Neural crest cell (in vitro differentiated cells): ENCODE data around the gene NQO1. TPM values are rescaled to one million over a fixed set of nuclear protein-coding genes. Genes with fewer than 3 reads are reported as not detected.

ENCODE experiments used
- DNase-seq: peaks from one replicate; pipeline ENCODE4 v3.0.0; 2021; ENCODE audit warnings: low read depth, mixed read lengths, low spot score
- H3K27ac Mint-ChIP-seq: one replicate; pipeline ENCODE4 v1.8.0; 2021; ENCODE audit warnings: mild to moderate bottlenecking, mixed read lengths; ENCODE audit not compliant: unreplicated experiment
- H3K27me3 Mint-ChIP-seq: 2 replicates; pipeline ENCODE4 v1.8.0; 2021; ENCODE audit warnings: low read depth, mild to moderate bottlenecking, mixed read lengths
- H3K36me3 Mint-ChIP-seq: 2 replicates; pipeline ENCODE4 v1.8.0; 2021; ENCODE audit warnings: low read depth, mild to moderate bottlenecking, mixed read lengths
- H3K4me1 Mint-ChIP-seq: 2 replicates; pipeline ENCODE4 v1.8.0; 2021; ENCODE audit warnings: mixed read lengths
- H3K4me3 Mint-ChIP-seq: one replicate; pipeline ENCODE4 v1.8.0; 2021; ENCODE audit warnings: mild to moderate bottlenecking, mixed read lengths
- H3K9me3 Mint-ChIP-seq: 2 replicates; pipeline ENCODE4 v1.8.0; 2021; ENCODE audit warnings: mixed read lengths
- total RNA-seq: library from RNA; stranded (reverse); gene quantifications from 2 replicates; pipeline ENCODE4 v1.2.1, GENCODE V29; 2021
- TF ChIP-seq, protein P1 (sequence below): fragments of 200-600 bp; sonication (generic); conservative IDR thresholded peaks from 2 replicates; pipeline ENCODE4 v1.5.0; 2021; ENCODE audit warnings: antibody characterized with exemption, mild to moderate bottlenecking

The NQO1 gene
- total RNA-seq, 1 donor from 2014 or later, result 81.1 TPM

- no peak overlapping the region for H3K27ac Mint-ChIP-seq
- no peaks in the 10 kb centered on the region for H3K4me1 Mint-ChIP-seq
- H3K27me3 Mint-ChIP-seq, result no peaks in the 10 kb centered on the region
Observed at GRCh38 chr16:69662901-69663300, 63.5 kb downstream of the NQO1 start.

DNA sequence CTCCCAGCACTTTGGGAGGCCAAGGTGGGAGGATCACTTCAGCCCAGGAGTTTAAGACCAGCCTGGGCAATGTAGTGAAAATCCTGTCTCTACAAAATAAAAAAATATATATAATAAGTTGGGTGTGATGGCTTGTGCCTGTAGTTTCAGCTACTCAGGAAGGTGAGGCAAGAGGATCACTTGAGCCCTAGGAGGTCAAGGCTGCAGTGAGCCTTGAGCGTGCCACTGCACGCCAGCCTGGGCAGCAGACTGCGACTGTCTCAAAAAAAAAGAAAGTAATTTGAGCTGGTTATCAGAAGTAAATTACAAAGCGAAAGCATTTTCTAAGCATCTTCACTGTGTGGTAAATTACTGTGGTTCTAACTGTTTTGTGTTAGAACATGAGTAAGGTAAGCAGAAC, 66.2 kb downstream of the NQO1 start:
- no peak overlapping the region for H3K27ac Mint-ChIP-seq

More at GRCh38 chr16:69662901-69663300, 63.5 kb downstream of the NQO1 start:
- Mint-ChIP-seq H3K9me3 (no peaks in the 10 kb centered on the region), H3K4me3 (no peak overlapping the region), H3K36me3 (peaks cover 5% of the 10 kb centered on the region)
- DNase-seq, result no peak
- TF ChIP-seq, protein P1, sequence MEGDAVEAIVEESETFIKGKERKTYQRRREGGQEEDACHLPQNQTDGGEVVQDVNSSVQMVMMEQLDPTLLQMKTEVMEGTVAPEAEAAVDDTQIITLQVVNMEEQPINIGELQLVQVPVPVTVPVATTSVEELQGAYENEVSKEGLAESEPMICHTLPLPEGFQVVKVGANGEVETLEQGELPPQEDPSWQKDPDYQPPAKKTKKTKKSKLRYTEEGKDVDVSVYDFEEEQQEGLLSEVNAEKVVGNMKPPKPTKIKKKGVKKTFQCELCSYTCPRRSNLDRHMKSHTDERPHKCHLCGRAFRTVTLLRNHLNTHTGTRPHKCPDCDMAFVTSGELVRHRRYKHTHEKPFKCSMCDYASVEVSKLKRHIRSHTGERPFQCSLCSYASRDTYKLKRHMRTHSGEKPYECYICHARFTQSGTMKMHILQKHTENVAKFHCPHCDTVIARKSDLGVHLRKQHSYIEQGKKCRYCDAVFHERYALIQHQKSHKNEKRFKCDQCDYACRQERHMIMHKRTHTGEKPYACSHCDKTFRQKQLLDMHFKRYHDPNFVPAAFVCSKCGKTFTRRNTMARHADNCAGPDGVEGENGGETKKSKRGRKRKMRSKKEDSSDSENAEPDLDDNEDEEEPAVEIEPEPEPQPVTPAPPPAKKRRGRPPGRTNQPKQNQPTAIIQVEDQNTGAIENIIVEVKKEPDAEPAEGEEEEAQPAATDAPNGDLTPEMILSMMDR, result no peak

More for the DNA sequence above, 66.2 kb downstream of the NQO1 start:
- Mint-ChIP-seq H3K36me3 (peaks cover 9% of the 10 kb centered on the region), H3K4me1 (no peaks in the 10 kb centered on the region), H3K27me3 (no peaks in the 10 kb centered on the region), H3K4me3 (no peak overlapping the region), H3K9me3 (no peaks in the 10 kb centered on the region)
- DNase-seq, result no peak
- TF ChIP-seq, protein P1, result no peak

Other genes with a start within 250 kb of the NQO1 start
- gene NFAT5, start 160.6 kb downstream of the NQO1 start, total RNA-seq, result 25.6 and 28.8 TPM in 2 replicates
- 60.1 and 62.3 TPM in 2 replicates for gene NOB1, start 28.4 kb upstream of the NQO1 start, total RNA-seq
- gene WWP2, start 35.8 kb upstream of the NQO1 start, total RNA-seq, result 48.7 and 55.1 TPM in 2 replicates
- gene CLEC18A, start 224.8 kb upstream of the NQO1 start, total RNA-seq, result 3.1 and 3.8 TPM in 2 replicates